ENCODE measurements around the gene AFAP1L1.

Gene AFAP1L1

GRCh38 chr5:149317281-149318048 lies 45.8 kb downstream of the AFAP1L1 start:
- DNase-seq = peak; percentile 21 to 33

- DNase-seq = no peak
Measured at GRCh38 chr5:149319174-149319573, 47.5 kb downstream of the AFAP1L1 start.

- DNase-seq = no peak
Measured at GRCh38 chr5:149320791-149321330, 49.2 kb downstream of the AFAP1L1 start.

GRCh38 chr5:149322518-149322917 lies 50.9 kb downstream of the AFAP1L1 start:
- no peak for DNase-seq

GRCh38 chr5:149323210-149323609 lies 51.6 kb downstream of the AFAP1L1 start:
- DNase-seq = no peak

- DNase-seq = no peak
Measured at GRCh38 chr5:149323621-149324205, 52.1 kb downstream of the AFAP1L1 start.

- no peak for DNase-seq
Measured at GRCh38 chr5:149324641-149325040, 53.0 kb downstream of the AFAP1L1 start.

GRCh38 chr5:149325166-149325735 lies 53.6 kb downstream of the AFAP1L1 start:
- no peak for DNase-seq

- no peak for DNase-seq
Measured at GRCh38 chr5:149325894-149326293, 54.2 kb downstream of the AFAP1L1 start.

GRCh38 chr5:149326611-149327010 lies 55.0 kb downstream of the AFAP1L1 start:
- no peak for DNase-seq

- DNase-seq = no peak
Measured at GRCh38 chr5:149328177-149328576, 56.5 kb downstream of the AFAP1L1 start.

GRCh38 chr5:149333711-149334443 lies 62.2 kb downstream of the AFAP1L1 start:
- DNase-seq = no peak

- no peak for DNase-seq
Measured at GRCh38 chr5:149337736-149338135, 66.1 kb downstream of the AFAP1L1 start.

GRCh38 chr5:149338364-149338763 lies 66.7 kb downstream of the AFAP1L1 start:
- DNase-seq = no peak

GRCh38 chr5:149340920-149341319 lies 69.3 kb downstream of the AFAP1L1 start:
- no peak for DNase-seq

- no peak for DNase-seq
Measured at GRCh38 chr5:149341876-149342275, 70.2 kb downstream of the AFAP1L1 start.

GRCh38 chr5:149344151-149344550 lies 72.5 kb downstream of the AFAP1L1 start:
- DNase-seq = no peak

GRCh38 chr5:149345147-149345891 lies 73.7 kb downstream of the AFAP1L1 start, which contains the start of gene GRPEL2:
TSS of gene GRPEL2 (plus strand) at chr5:149345499. CDS start at chr5:149345540, 41 bp downstream.
- DNase-seq = peak; percentile 82 to 86

GRCh38 chr5:149345892-149346222 lies 74.2 kb downstream of the AFAP1L1 start:
- no peak for DNase-seq

GRCh38 chr5:149348518-149348917 lies 76.9 kb downstream of the AFAP1L1 start:
- no peak for DNase-seq

GRCh38 chr5:149349382-149349781 lies 77.7 kb downstream of the AFAP1L1 start:
- DNase-seq = no peak

GRCh38 chr5:149352169-149352568 lies 80.5 kb downstream of the AFAP1L1 start:
- DNase-seq = no peak

- DNase-seq = no peak
Measured at GRCh38 chr5:149353911-149354310, 82.3 kb downstream of the AFAP1L1 start.
